Omental fat pad (tissue), 4 donors: ENCODE data around the gene ZNF222. TPM values are rescaled to one million over a fixed set of nuclear protein-coding genes. Genes with fewer than 3 reads are reported as not detected.
A peak's percentile ranks its signal among the peaks of the same experiment; 100 is the strongest.

ENCODE experiments used
- ATAC-seq: fragments of 150-250 bp; one replicate; pipeline ENCODE4 v1.9.1; 2016; ENCODE audit warnings: mild to moderate bottlenecking, moderate library complexity; ENCODE audit not compliant: low FRiP score
- DNase-seq: peaks from one replicate; pipeline ENCODE4 v3.0.0-alpha.2; 2019; ENCODE audit warnings: low spot score
- CTCF ChIP-seq, 3 donors: fragments of 450-650 bp; IDR thresholded peaks; one replicate each; pipeline ENCODE4 v1.5.1; 2016 to 2017; ENCODE audit warnings: antibody characterized with exemption in 3 of 3, mild to moderate bottlenecking in 3 of 3, moderate library complexity in 2 of 3
- total RNA-seq, 4 donors: library from RNA; depleted of rRNA; stranded (reverse); fragments of >200 nt; gene quantifications; one replicate each; pipeline ENCODE4 v1.1.0, GENCODE V29; 2016

Gene ZNF222
- 1 to 10 TPM; 1.9 to 3.7 (median 2.2) TPM for total RNA-seq

- TF ChIP-seq CTCF (IDR thresholded peaks at IDR 0.05) = no peak
Observed at GRCh38 chr19:44025217-44025936, at the start of gene ZNF222. ZNF222 (plus strand) TSS chr19:44025379; CDS start chr19:44025437, 58 bp downstream.

GRCh38 chr19:43976732-43977131 is 48.4 kb upstream of the ZNF222 start:
- ATAC-seq (no peak), DNase-seq (no peak)
- no peak for TF ChIP-seq CTCF (IDR thresholded peaks at IDR 0.05)

More at GRCh38 chr19:44025217-44025936, at the start of gene ZNF222:
- peak; percentile 87 for ATAC-seq
- DNase-seq = peak; percentile 65

- ATAC-seq = no peak
- no peak for DNase-seq
- TF ChIP-seq CTCF (IDR thresholded peaks at IDR 0.05) = no peak
Observed at GRCh38 chr19:43983544-43983911, 41.7 kb upstream of the ZNF222 start.

- DNase-seq = peak; percentile 56
- ATAC-seq = peak; percentile 99
- TF ChIP-seq CTCF (IDR thresholded peaks at IDR 0.05) = no peak
Observed at GRCh38 chr19:43983912-43984686, 41.1 kb upstream of the ZNF222 start, which contains the start of gene ZNF155. ZNF155 (plus strand) TSS chr19:43984188; CDS start chr19:43988544, 4,356 bp downstream.

GRCh38 chr19:43984687-43985000 is 40.5 kb upstream of the ZNF222 start:
- TF ChIP-seq CTCF (IDR thresholded peaks at IDR 0.05) = no peak
- ATAC-seq = peak; percentile 30
- DNase-seq = no peak

- no peak for DNase-seq
- no peak for TF ChIP-seq CTCF (IDR thresholded peaks at IDR 0.05)
- ATAC-seq = no peak
Observed at GRCh38 chr19:43997631-43998290, 27.4 kb upstream of the ZNF222 start.
